Astrocyte (in vitro differentiated cells and primary cell): Measurements from ENCODE around the gene PKHD1. TPM values are rescaled to one million over a fixed set of nuclear protein-coding genes. Genes with fewer than 3 reads are reported as not detected.
A peak's percentile ranks its signal among the peaks of the same experiment; 100 is the strongest.

Source experiments
- DNase-seq: peaks from one replicate; pipeline ENCODE4 v3.0.0-alpha.2; 2010; ENCODE audit warnings: low read depth
- FAIRE-seq: peaks from 2 replicates; lab custom pipeline; 2011; peaks lifted over from hg19 to GRCh38; lab: Jason Lieb, UNC
- H2AFZ ChIP-seq: 2 replicates; pipeline ENCODE4 v1.6.0; 2012; ENCODE audit warnings: low read depth, low read length, inconsistent platforms
- H3K27ac ChIP-seq: 2 replicates; pipeline ENCODE4 v1.5.1; 2011; ENCODE audit warnings: low read depth, low read length, inconsistent platforms
- H3K27me3 ChIP-seq: 2 replicates; pipeline ENCODE4 v1.6.0; 2011; ENCODE audit warnings: low read length, inconsistent platforms; ENCODE audit not compliant: insufficient read depth
- H3K36me3 ChIP-seq: 2 replicates; pipeline ENCODE4 v1.5.1; 2011; ENCODE audit warnings: low read length, inconsistent platforms; ENCODE audit not compliant: insufficient read depth
- H3K4me1 ChIP-seq: 2 replicates; pipeline ENCODE4 v1.5.1; 2011; ENCODE audit warnings: low read length, inconsistent platforms; ENCODE audit not compliant: insufficient read depth
- H3K4me2 ChIP-seq: 2 replicates; pipeline ENCODE4 v1.6.0; 2012; ENCODE audit warnings: low read length, inconsistent platforms
- H3K4me3 ChIP-seq: 2 replicates; pipeline ENCODE4 v1.5.1; 2011; ENCODE audit warnings: low read depth, mild to moderate bottlenecking, low read length, inconsistent platforms; ENCODE audit not compliant: insufficient read depth
- H3K79me2 ChIP-seq: 2 replicates; pipeline ENCODE4 v1.6.0; 2012; ENCODE audit warnings: mild to moderate bottlenecking, low read length, inconsistent platforms; ENCODE audit not compliant: insufficient read depth
- H3K9ac ChIP-seq: 2 replicates; pipeline ENCODE4 v1.6.0; 2012; ENCODE audit warnings: mild to moderate bottlenecking, low read length, inconsistent platforms
- H3K9me3 ChIP-seq: 2 replicates; pipeline ENCODE4 v1.5.1; 2012; ENCODE audit warnings: low read depth, mild to moderate bottlenecking, low read length, inconsistent platforms; ENCODE audit not compliant: insufficient read depth
- H4K20me1 ChIP-seq: 2 replicates; pipeline ENCODE4 v1.6.0; 2012; ENCODE audit warnings: low read length, inconsistent platforms; ENCODE audit not compliant: insufficient read depth
- H3K27ac Mint-ChIP-seq: one replicate; pipeline ENCODE4 v1.8.0; 2021; ENCODE audit warnings: mild to moderate bottlenecking, mixed read lengths; ENCODE audit not compliant: unreplicated experiment
- H3K27me3 Mint-ChIP-seq: one replicate; pipeline ENCODE4 v1.8.0; 2021; ENCODE audit warnings: low read depth, mixed read lengths; ENCODE audit not compliant: unreplicated experiment
- H3K36me3 Mint-ChIP-seq: one replicate; pipeline ENCODE4 v1.8.0; 2021; ENCODE audit warnings: low read depth, mixed read lengths; ENCODE audit not compliant: unreplicated experiment
- H3K4me1 Mint-ChIP-seq: one replicate; pipeline ENCODE4 v1.8.0; 2021; ENCODE audit warnings: low read depth, mixed read lengths; ENCODE audit not compliant: unreplicated experiment
- H3K4me3 Mint-ChIP-seq: one replicate; pipeline ENCODE4 v1.8.0; 2021; ENCODE audit warnings: mild to moderate bottlenecking, moderate library complexity, mixed read lengths; ENCODE audit not compliant: unreplicated experiment
- H3K9me3 Mint-ChIP-seq: one replicate; pipeline ENCODE4 v1.8.0; 2021; ENCODE audit warnings: mild to moderate bottlenecking, mixed read lengths; ENCODE audit not compliant: unreplicated experiment
- CTCF ChIP-seq: IDR thresholded peaks from 2 replicates; pipeline ENCODE4 v1.5.1; 2011; ENCODE audit warnings: low read depth, mild to moderate bottlenecking, inconsistent platforms, low read length, moderate library complexity; ENCODE audit not compliant: insufficient read depth
- EZH2 ChIP-seq: IDR thresholded peaks from 2 replicates; pipeline ENCODE4 v1.6.1; 2012; ENCODE audit warnings: mild to moderate bottlenecking, low read length, inconsistent platforms; ENCODE audit not compliant: insufficient read depth
- total RNA-seq: library from RNA; stranded (reverse); gene quantifications from 2 replicates; pipeline ENCODE4 v1.2.1, GENCODE V29; 2021

The PKHD1 gene
- total RNA-seq, 1 donor from 2014 or later = 0.16 TPM

DNA sequence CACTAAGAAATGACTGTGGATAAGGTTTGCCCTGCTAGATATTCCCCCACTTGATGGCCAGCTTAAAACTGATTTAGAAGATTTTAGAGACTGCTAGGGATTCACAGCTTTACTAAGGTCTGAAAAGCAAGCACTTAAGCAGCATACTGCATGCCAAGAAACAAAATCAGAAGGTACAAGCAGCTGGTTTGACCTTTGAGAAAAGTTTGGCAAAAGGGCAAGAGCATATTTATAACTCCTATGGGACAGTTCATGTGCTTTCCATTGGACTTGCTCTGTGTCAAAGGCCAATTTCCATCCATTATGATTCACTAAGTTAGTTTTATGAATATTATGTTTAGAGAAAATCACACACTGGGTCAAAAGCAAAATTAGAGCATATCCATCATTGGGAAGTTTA, 402.8 kb downstream of the PKHD1 start:
- FAIRE-seq (no peak), DNase-seq (no peak)
- Mint-ChIP-seq H3K27ac (no peak overlapping the region), H3K9me3 (no peaks in the 10 kb centered on the region), H3K4me3 (no peak overlapping the region), H3K4me1 (no peaks in the 10 kb centered on the region), H3K36me3 (no peaks in the 10 kb centered on the region), H3K27me3 (no peaks in the 10 kb centered on the region)
- no peak overlapping the region for H3K27ac ChIP-seq
- H3K4me3 ChIP-seq = no peak overlapping the region
- H3K4me1 ChIP-seq = no peaks in the 10 kb centered on the region
- no peak overlapping the region for H3K9ac ChIP-seq
- no peaks in the 10 kb centered on the region for H4K20me1 ChIP-seq
- H3K4me2 ChIP-seq = no peak overlapping the region
- H3K36me3 ChIP-seq = no peaks in the 10 kb centered on the region
- H3K27me3 ChIP-seq = no peaks in the 10 kb centered on the region
- no peaks in the 10 kb centered on the region for H3K9me3 ChIP-seq
- TF ChIP-seq EZH2 (no peak), CTCF (no peak)
- H2AFZ ChIP-seq = no peak overlapping the region
- no peaks in the 10 kb centered on the region for H3K79me2 ChIP-seq

DNA sequence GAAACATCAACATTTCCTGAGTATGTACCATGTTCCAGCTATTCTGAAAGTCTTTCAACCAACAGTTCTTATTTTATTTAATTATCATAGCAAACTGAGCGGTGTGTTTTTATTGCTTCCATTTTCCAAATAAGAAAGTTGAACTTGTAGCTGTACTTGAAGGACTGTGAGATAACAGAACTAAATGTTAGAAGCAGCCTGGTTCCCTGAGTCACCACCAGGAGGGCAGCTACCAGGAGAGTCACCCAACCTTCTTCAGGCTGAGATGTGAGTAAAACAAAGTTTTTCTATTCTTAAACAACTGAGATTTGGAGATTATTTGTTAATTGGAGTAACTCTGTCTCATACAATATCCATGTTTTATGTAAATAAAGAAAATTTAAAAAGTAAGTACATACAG, 403.4 kb downstream of the PKHD1 start:
- no peak overlapping the region for H3K4me3 Mint-ChIP-seq
- Histone ChIP-seq H3K27ac (no peak overlapping the region), H3K27me3 (no peaks in the 10 kb centered on the region), H3K4me3 (no peak overlapping the region), H3K9ac (no peak overlapping the region), H3K36me3 (no peaks in the 10 kb centered on the region), H3K4me1 (no peaks in the 10 kb centered on the region), H4K20me1 (no peaks in the 10 kb centered on the region), H3K79me2 (no peaks in the 10 kb centered on the region), H2AFZ (no peak overlapping the region), H3K4me2 (no peak overlapping the region), H3K9me3 (no peaks in the 10 kb centered on the region)
- H3K9me3 Mint-ChIP-seq = no peaks in the 10 kb centered on the region
- no peak overlapping the region for H3K27ac Mint-ChIP-seq
- DNase-seq (no peak), FAIRE-seq (no peak)
- no peak for TF ChIP-seq CTCF
- no peak for TF ChIP-seq EZH2
- H3K36me3 Mint-ChIP-seq = no peaks in the 10 kb centered on the region
- no peaks in the 10 kb centered on the region for H3K27me3 Mint-ChIP-seq
- no peaks in the 10 kb centered on the region for H3K4me1 Mint-ChIP-seq

DNA sequence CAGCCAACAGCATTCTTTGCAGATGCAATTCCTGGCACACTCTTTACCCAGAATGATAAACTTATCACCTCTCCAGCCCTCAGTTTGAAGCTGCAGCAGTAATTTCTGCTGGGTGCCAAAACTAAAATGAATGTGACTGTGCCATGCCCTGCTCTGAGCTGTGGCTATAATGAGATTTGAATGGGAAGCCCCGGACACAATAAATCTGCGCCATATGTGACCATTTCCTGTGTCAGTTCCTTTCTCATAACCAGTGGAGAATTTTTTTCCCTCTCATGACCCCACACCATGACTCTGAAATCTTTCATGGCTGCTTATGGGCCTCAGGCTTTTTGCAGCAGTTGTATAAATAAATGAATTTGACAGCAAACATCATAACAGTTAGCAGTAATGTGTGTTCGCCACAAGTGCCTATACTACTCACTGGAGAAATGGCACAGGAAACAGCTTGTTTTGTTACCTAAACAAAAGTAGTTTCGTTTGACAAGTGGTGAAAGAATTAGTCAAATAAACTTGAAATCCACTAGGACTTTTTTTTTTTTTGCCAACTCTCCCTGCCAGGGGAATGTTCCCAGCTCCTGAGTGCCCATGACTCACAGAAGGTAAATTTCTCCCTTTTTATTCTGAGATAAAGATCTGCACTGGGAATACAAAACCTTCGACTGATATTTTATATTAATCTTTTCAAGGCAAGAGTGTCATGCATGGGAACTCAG, 408.4 kb downstream of the PKHD1 start:
- DNase-seq = no peak
- Histone ChIP-seq H2AFZ (peak overlapping the region; percentile 11), H3K4me3 (no peak overlapping the region), H3K9me3 (no peaks in the 10 kb centered on the region), H3K79me2 (no peaks in the 10 kb centered on the region), H3K4me1 (no peaks in the 10 kb centered on the region), H3K4me2 (peak overlapping the region; percentile 29), H3K27me3 (no peaks in the 10 kb centered on the region), H4K20me1 (no peaks in the 10 kb centered on the region), H3K36me3 (no peaks in the 10 kb centered on the region), H3K9ac (no peak overlapping the region), H3K27ac (no peak overlapping the region)
- TF ChIP-seq EZH2 (no peak), CTCF (no peak)
- Mint-ChIP-seq H3K36me3 (no peaks in the 10 kb centered on the region), H3K27me3 (peaks cover under 1% of the 10 kb centered on the region), H3K27ac (no peak overlapping the region), H3K4me1 (no peaks in the 10 kb centered on the region), H3K9me3 (no peaks in the 10 kb centered on the region), H3K4me3 (no peak overlapping the region)
- FAIRE-seq = no peak
